RWPE2 (cell line): ENCODE data around the gene DDX42.
A peak's percentile ranks its signal among the peaks of the same experiment; 100 is the strongest.

ENCODE experiments used
- ATAC-seq: fragments of 200-7000 bp; cut with Tn5 transposase; 3 replicates; pipeline ENCODE4 v1.9.1; 2021; ENCODE audit warnings: low read depth
- DNase-seq: peaks from one replicate; pipeline ENCODE4 v3.0.0-alpha.2; 2020; ENCODE audit warnings: low spot score
- H3K27ac ChIP-seq: fragments of 450-650 bp; 2 replicates; pipeline ENCODE4 v1.5.1; 2017; ENCODE audit warnings: mild to moderate bottlenecking; ENCODE audit not compliant: poor library complexity, severe bottlenecking
- H3K27me3 ChIP-seq: fragments of 250-450 bp; sonication (Bioruptor Pico); 2 replicates; pipeline ENCODE4 v1.5.1; 2021; ENCODE audit warnings: mild to moderate bottlenecking, moderate library complexity; ENCODE audit not compliant: insufficient read depth, poor library complexity, severe bottlenecking
- H3K36me3 ChIP-seq: fragments of 250-450 bp; sonication (Bioruptor Pico); 2 replicates; pipeline ENCODE4 v1.5.1; 2020; ENCODE audit warnings: low read depth, mild to moderate bottlenecking, moderate library complexity
- H3K4me1 ChIP-seq: fragments of 250-450 bp; sonication (Bioruptor Pico); 2 replicates; pipeline ENCODE4 v1.5.1; 2021; ENCODE audit warnings: mild to moderate bottlenecking, moderate library complexity; ENCODE audit not compliant: insufficient read depth, poor library complexity, severe bottlenecking
- H3K4me3 ChIP-seq: fragments of 250-450 bp; sonication (Bioruptor Pico); 2 replicates; pipeline ENCODE4 v1.5.1; 2021; ENCODE audit warnings: mild to moderate bottlenecking, moderate library complexity; ENCODE audit not compliant: severe bottlenecking
- H3K9me3 ChIP-seq: fragments of 250-450 bp; sonication (Bioruptor Pico); 2 replicates; pipeline ENCODE4 v1.5.1; 2021; ENCODE audit warnings: mild to moderate bottlenecking, moderate library complexity; ENCODE audit not compliant: severe bottlenecking
- TF ChIP-seq, protein P1 (sequence below): fragments of 450-650 bp; IDR thresholded peaks from one replicate; pipeline ENCODE4 v1.5.1; 2017; ENCODE audit warnings: mild to moderate bottlenecking, moderate library complexity; ENCODE audit not compliant: poor library complexity, severe bottlenecking

DDX42 gene

DNA sequence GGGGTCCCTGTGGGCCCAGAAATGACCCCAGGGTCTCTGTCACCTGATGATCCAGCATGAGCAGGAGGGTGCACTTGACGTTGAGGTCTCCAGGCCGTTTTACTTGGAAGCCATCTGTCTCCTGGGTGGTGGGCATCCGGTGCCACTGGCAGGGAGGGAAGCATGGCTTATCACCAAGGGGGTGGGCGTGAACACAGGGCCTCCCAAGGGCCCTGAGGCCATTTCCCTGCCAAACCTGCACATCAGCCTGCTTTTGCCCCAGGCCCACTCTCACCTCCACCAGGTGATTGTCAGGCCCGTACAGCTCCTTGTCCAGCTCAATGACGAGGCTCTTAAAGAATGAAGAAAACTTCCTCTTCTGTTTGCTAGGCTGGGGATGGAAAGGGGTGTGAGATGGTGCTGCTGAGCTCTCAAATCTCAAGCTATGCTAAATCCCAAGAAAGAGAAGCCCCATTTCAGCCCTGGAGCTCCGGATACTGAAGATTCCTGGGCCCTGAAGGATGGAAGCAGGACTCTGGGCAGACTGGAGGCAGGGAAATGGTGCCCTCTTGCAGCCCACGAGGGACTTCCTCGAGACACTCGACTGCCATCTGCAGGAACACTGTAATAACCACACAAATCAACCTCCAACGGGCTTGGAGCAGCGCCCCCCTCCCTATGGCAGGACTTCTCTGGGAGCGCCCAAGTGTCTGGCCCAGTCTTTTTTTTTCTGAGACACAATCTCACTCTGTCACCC is 60.6 kb downstream of the DDX42 start:
- Histone ChIP-seq H3K27ac (peak overlapping the region; percentile 23), H3K27me3 (no peaks in the 10 kb centered on the region), H3K4me3 (no peak overlapping the region), H3K9me3 (no peaks in the 10 kb centered on the region), H3K4me1 (peaks cover 15% of the 10 kb centered on the region), H3K36me3 (peaks cover 72% of the 10 kb centered on the region)
- TF ChIP-seq, protein P1, sequence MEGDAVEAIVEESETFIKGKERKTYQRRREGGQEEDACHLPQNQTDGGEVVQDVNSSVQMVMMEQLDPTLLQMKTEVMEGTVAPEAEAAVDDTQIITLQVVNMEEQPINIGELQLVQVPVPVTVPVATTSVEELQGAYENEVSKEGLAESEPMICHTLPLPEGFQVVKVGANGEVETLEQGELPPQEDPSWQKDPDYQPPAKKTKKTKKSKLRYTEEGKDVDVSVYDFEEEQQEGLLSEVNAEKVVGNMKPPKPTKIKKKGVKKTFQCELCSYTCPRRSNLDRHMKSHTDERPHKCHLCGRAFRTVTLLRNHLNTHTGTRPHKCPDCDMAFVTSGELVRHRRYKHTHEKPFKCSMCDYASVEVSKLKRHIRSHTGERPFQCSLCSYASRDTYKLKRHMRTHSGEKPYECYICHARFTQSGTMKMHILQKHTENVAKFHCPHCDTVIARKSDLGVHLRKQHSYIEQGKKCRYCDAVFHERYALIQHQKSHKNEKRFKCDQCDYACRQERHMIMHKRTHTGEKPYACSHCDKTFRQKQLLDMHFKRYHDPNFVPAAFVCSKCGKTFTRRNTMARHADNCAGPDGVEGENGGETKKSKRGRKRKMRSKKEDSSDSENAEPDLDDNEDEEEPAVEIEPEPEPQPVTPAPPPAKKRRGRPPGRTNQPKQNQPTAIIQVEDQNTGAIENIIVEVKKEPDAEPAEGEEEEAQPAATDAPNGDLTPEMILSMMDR = peak; percentile 63
- DNase-seq (no peak), ATAC-seq (peak; percentile 60)

DNA sequence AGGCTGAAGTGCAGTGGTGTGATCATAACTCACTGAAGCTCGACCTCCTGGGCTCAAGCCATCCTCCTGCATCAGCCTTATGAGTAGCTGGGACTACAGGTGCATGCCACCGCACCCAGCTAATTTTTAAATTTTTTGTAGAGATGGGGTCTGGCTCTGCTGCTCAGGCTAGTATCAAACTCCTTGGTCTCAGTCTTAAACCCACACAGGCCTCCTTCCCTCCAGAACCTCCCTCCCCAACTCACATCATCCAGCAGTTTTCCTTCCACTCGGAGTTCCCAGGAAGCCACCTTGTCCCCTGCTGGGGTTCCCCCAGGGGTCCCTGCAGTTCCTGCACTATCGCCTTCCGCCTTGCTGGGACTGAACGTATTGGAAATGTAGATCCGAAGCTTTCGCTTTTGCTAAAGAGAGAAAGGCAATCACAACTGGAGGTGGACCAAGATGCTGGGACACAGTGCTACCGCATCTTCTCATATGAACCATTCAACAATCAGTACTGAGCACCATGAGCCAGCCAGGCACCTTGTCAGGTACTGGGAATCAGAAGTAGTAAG is 61.3 kb downstream of the DDX42 start:
- Histone ChIP-seq H3K36me3 (peaks cover 65% of the 10 kb centered on the region), H3K27me3 (no peaks in the 10 kb centered on the region), H3K9me3 (no peaks in the 10 kb centered on the region), H3K27ac (no peak overlapping the region), H3K4me1 (peaks cover 19% of the 10 kb centered on the region), H3K4me3 (no peak overlapping the region)
- DNase-seq = no peak
- no peak for ATAC-seq
- TF ChIP-seq, protein P1 = peak; percentile 33

DNA sequence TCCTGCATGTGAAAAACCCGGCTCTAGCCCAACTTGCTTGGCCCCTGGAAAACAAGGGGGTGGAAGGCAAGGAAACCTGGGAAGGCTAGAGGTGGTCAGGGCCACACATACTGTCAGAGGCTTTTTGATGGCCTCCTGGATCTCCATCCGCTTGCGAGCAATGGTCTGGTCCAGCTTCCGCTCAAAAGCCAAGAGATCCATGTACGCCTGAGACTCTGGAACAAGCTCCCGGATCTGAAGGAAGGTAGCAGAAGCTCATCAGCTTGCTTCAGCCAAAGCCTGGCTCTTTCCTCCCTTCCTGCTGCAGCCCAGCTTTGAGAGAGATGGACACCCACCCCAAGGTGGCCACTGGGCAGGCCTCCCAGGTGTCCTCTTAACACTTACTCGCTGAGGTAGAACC is 62.8 kb downstream of the DDX42 start:
- Histone ChIP-seq H3K36me3 (peaks cover 51% of the 10 kb centered on the region), H3K27ac (no peak overlapping the region)
- DNase-seq = no peak

DNA sequence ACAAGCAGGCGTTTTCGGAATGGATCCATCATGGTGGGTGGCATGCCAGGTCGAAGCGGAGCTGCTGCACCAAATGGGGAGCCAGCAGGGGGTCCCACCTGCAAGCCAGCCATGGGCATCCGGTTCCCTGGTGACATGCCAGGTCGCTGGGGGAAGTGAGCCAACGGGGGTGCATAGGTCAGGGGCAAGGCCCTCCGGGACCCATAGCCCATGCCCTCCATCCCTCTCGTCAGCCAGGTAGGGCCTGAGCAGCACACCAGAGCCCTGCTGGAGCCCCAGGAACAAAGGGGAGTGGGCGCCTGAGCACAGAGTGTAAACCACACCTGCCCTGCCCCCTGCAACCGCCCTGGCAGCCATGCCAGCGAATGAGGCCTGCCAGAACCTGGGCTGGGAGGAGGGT is 63.5 kb downstream of the DDX42 start:
- DNase-seq (no peak), ATAC-seq (no peak)
- Histone ChIP-seq H3K36me3 (peaks cover 44% of the 10 kb centered on the region), H3K27me3 (no peaks in the 10 kb centered on the region), H3K4me3 (no peak overlapping the region), H3K9me3 (no peaks in the 10 kb centered on the region), H3K4me1 (peaks cover 30% of the 10 kb centered on the region), H3K27ac (peak overlapping the region; percentile 69)
- TF ChIP-seq, protein P1 = no peak

More for the DNA sequence above, 62.8 kb downstream of the DDX42 start:
- TF ChIP-seq, protein P1 = no peak
- H3K4me1 ChIP-seq = peaks cover 30% of the 10 kb centered on the region
- H3K27me3 ChIP-seq = no peaks in the 10 kb centered on the region
- no peak overlapping the region for H3K4me3 ChIP-seq
- H3K9me3 ChIP-seq = no peaks in the 10 kb centered on the region
- ATAC-seq = no peak
